ENCODE measurements around the gene MARK3. TPM values are rescaled to one million over a fixed set of nuclear protein-coding genes. Genes with fewer than 3 reads are reported as not detected.

The MARK3 gene
- polyA plus RNA-seq, 3 donors = 29.3 to 163 (median 44.7) TPM

- H3K79me2 ChIP-seq (ENCODE audit: insufficient read depth, low read length) = peaks cover 20% of the 10 kb centered on the region
- Mint-ChIP-seq H3K27me3 (ENCODE audit: low read depth in 3 of 3) (peaks cover 27 to 35% (median 30%) of the 10 kb centered on the region in 3 donors), H3K9me3 (peaks cover 0 to 14% (median 6%) of the 10 kb centered on the region in 7 donors), H3K4me3 (peak overlapping the region in 1 of 2 donors; percentile 42), H3K4me1 (peaks cover 53% of the 10 kb centered on the region), H3K36me3 (peaks cover 8 to 9% of the 10 kb centered on the region in 2 donors), H3K27ac (peak overlapping the region in 2 of 7 donors; percentile 83 to 86)
- H3K9ac ChIP-seq (ENCODE audit: insufficient read depth, low read length, poor library complexity, severe bottlenecking) = no peak overlapping the region
- no peak overlapping the region for H3K27ac ChIP-seq (ENCODE audit: low read depth in 1 of 2, low read length in 2 of 2)
- peaks cover 44 to 63% of the 10 kb centered on the region in 2 donors for H3K4me1 ChIP-seq (ENCODE audit: control insufficient read depth in 1 of 2, insufficient read depth in 2 of 2, low read length in 2 of 2)
- 65% methylated on average over 4 of the region's 8 CpGs for WGBS (ENCODE audit: insufficient coverage)
- no peak overlapping the region for H2AFZ ChIP-seq (ENCODE audit: insufficient read depth, low read depth, low read length, poor library complexity, severe bottlenecking)
- peak; percentile 32 to 54 (median 44) for DNase-seq
- intact Hi-C loops (cut with micrococcal nuclease) = loop anchor here in 1 of 2 donors (10.0 kb wide), 1 partner anchor 192 kb away; the partner anchor contains the start of gene EIF5
- peak overlapping the region; percentile 97 for H3K4me2 ChIP-seq (replicated peaks; ENCODE audit: extremely low read depth, low read length, poor library complexity, severe bottlenecking)
- H3K9me3 ChIP-seq (replicated peaks in 1 of 2; ENCODE audit: control insufficient read depth in 1 of 2, insufficient read depth in 1 of 2, low read length in 2 of 2) = peaks cover 6 to 9% of the 10 kb centered on the region in 2 donors
- TF ChIP-seq CTCF (IDR thresholded peaks at IDR 0.05) = no peak
- peaks cover 13% of the 10 kb centered on the region for H4K20me1 ChIP-seq (ENCODE audit: insufficient read depth, low read length)
- peaks cover 18 to 25% of the 10 kb centered on the region in 2 donors for H3K27me3 ChIP-seq (ENCODE audit: control insufficient read depth in 2 of 2, insufficient read depth in 2 of 2, low read length in 2 of 2)
- H3K4me3 ChIP-seq (replicated peaks in 1 of 3; ENCODE audit: low read depth in 2 of 3, low read length in 3 of 3) = peak overlapping the region in 1 of 3 experiments; percentile 16
- H3K36me3 ChIP-seq (replicated peaks in 1 of 2; ENCODE audit: control insufficient read depth in 1 of 2, insufficient read depth in 2 of 2, low read length in 2 of 2) = peaks cover 0 to 2% of the 10 kb centered on the region in 2 donors
These were observed 141.2 kb downstream of the MARK3 start for GRCh38 chr14:103526247-103526913.

DNA sequence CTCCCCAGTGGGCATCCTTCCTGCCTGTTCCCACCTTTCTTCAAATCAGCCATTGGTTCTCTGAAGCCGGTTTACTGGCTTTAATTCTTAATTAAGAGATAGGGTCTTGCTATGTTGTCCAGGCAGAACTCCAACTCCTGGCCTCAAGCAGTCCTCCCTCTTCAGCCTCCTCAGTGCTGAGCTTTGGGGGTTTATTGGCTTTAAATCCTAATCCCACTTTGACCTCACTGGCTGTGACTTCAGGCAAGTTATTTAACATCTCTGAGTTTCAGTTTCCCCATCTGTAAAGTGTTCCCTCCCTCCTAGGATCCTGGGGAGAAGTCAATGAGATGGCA is 141.7 kb downstream of the MARK3 start:
- H3K9ac ChIP-seq (ENCODE audit: insufficient read depth, low read length, poor library complexity, severe bottlenecking) = no peak overlapping the region
- no CpG with 5 or more reads among the region's 1 CpG for WGBS (ENCODE audit: insufficient coverage)
- H3K9me3 Mint-ChIP-seq = peaks cover 0 to 14% (median 6%) of the 10 kb centered on the region in 7 donors
- no peak overlapping the region for H2AFZ ChIP-seq (ENCODE audit: insufficient read depth, low read depth, low read length, poor library complexity, severe bottlenecking)
- peak overlapping the region; percentile 64 to 73 for H3K4me3 Mint-ChIP-seq
- TF ChIP-seq CTCF (IDR thresholded peaks at IDR 0.05) = no peak
- H3K27me3 ChIP-seq (ENCODE audit: control insufficient read depth in 2 of 2, insufficient read depth in 2 of 2, low read length in 2 of 2) = peaks cover 18 to 25% of the 10 kb centered on the region in 2 donors
- H3K36me3 Mint-ChIP-seq = peaks cover 8 to 9% of the 10 kb centered on the region in 2 donors
- peaks cover 0 to 3% of the 10 kb centered on the region in 2 donors for H3K36me3 ChIP-seq (replicated peaks in 1 of 2; ENCODE audit: control insufficient read depth in 1 of 2, insufficient read depth in 2 of 2, low read length in 2 of 2)
- peaks cover 13% of the 10 kb centered on the region for H4K20me1 ChIP-seq (ENCODE audit: insufficient read depth, low read length)
- H3K4me1 ChIP-seq (ENCODE audit: control insufficient read depth in 1 of 2, insufficient read depth in 2 of 2, low read length in 2 of 2) = peaks cover 44 to 58% of the 10 kb centered on the region in 2 donors
- H3K4me1 Mint-ChIP-seq = peaks cover 53% of the 10 kb centered on the region
- peak overlapping the region in 1 of 2 donors; percentile 54 for H3K27ac ChIP-seq (ENCODE audit: low read depth in 1 of 2, low read length in 2 of 2)
- H3K4me3 ChIP-seq (replicated peaks in 1 of 3; ENCODE audit: low read depth in 2 of 3, low read length in 3 of 3) = peak overlapping the region in 1 of 3 experiments; percentile 16
- H3K79me2 ChIP-seq (ENCODE audit: insufficient read depth, low read length) = peaks cover 20% of the 10 kb centered on the region
- peak overlapping the region; percentile 97 for H3K4me2 ChIP-seq (replicated peaks; ENCODE audit: extremely low read depth, low read length, poor library complexity, severe bottlenecking)
- peak overlapping the region in 6 of 7 donors; percentile 59 to 86 (median 84) for H3K27ac Mint-ChIP-seq
- H3K27me3 Mint-ChIP-seq (ENCODE audit: low read depth in 3 of 3) = peaks cover 27 to 31% (median 29%) of the 10 kb centered on the region in 3 donors
- DNase-seq = no peak
- intact Hi-C loops (cut with micrococcal nuclease) = loop anchor here in 1 of 2 donors (10.0 kb wide), 1 partner anchor 192 kb away; the partner anchor contains the start of gene EIF5
- peaks cover 6 to 9% of the 10 kb centered on the region in 2 donors for H3K9me3 ChIP-seq (replicated peaks in 1 of 2; ENCODE audit: control insufficient read depth in 1 of 2, insufficient read depth in 1 of 2, low read length in 2 of 2)

All from CD14-positive monocyte (primary cell).